SH-SY5Y (cell line): Measurements from ENCODE around the gene LATS2.

Experiments
- GATA2 ChIP-seq: IDR thresholded peaks from 2 replicates; pipeline ENCODE4 v1.6.1; 2011; ENCODE audit warnings: mild to moderate bottlenecking, low read depth, low read length
- GATA3 ChIP-seq: IDR thresholded peaks from 2 replicates; pipeline ENCODE4 v1.6.1; 2011; ENCODE audit warnings: low read depth, mild to moderate bottlenecking, low read length, moderate library complexity

DNA sequence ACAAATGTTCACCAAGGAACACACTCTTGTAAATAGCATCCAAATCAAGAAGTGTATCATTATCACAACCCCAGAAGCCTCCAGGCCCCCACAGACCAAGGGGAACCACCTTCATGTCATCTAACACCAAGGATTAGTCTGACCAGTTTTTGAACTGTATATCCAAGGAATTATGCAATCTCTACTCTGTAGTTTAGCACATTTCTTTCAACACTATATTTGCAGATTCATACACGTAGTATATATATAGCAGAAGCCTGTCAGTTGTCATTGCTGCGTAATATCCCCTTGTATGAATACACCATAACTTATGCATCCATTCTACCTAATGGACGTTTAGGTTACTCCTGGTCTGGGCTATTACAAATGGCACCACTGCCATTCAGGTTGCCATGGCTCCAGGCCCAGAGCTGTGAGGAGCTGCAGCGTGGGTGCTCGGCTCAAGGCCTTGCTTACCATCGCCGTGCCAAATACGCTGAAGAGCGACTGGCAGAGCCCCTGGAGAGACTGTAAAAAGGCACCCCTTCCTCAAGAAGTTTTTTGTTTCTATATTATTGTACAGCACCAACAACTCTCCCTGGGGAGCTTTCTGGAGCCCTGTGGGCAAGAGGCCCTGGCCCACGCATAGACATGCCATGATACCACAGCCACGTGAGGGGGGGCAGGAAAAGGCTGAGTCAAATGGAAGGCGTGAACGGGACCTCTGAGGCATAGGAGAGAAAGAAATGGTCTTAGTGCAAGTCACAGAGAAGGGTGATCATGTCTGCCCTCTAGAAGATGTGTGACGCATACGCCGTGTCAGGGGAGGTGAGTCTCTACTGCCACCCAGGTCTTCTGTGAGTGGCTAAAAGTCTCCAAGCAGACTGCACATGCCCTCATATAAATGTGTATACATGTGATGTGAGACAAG is 10.8 kb downstream of the LATS2 start:
- TF ChIP-seq GATA3 = no peak
- no peak for TF ChIP-seq GATA2
